CD4-positive, alpha-beta T cell treated with Interleukin-15 for 1 hour (primary cell): ENCODE measurements around the gene ZFR2.
A peak's percentile ranks its signal among the peaks of the same experiment; 100 is the strongest.

Source experiments
- DNase-seq: peaks from one replicate; pipeline ENCODE4 v3.0.0-alpha.2; 2020

The ZFR2 gene

DNA sequence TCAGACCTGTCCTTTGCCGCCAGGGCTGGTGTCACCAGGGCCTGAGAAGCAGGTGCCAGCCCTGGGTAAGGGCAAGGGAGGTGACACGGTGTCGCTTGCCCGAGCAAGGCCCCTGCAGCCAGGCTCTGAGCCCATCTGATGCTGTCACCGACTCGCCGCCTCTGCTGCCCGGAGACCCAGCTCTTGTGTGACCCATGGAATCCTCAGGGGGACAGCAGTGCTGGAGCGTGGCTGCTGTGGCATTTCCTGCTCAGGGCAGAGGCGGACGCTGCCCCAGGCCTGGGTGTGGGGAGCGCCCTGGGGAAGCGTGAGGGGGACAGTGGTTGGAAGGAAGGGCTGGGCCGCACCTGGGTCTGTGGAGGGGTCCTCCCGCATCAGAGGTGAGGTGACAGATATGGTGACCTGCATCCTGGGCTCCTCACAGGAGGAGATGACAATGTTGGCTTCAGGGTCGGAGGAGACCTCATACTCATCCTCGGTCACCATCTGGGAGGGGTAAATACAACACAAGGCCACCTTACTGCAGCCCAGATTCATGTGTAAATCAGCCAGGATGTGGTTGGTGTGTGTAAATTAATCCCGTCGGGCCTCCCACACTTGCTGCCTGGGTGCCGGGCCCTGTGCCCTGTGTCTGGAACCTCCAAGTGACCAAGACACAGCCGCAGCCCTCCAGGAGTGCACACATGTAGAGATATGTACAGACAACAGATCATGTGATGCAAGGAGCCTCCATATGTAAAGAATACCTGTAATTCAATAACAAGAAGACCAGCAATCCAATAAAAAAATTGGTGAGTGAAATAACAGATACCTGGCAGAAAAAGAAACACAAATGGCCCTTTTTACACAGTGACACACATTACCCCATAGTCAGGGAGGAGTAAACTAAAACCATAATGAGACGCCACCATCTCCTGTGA, 55.1 kb downstream of the ZFR2 start:
- DNase-seq, result no peak

- peak; percentile 36 for DNase-seq
Observed at GRCh38 chr19:3810708-3811355, 58.0 kb downstream of the ZFR2 start.

- DNase-seq, result peak; percentile 42
Observed at GRCh38 chr19:3809881-3810707, 58.7 kb downstream of the ZFR2 start.

GRCh38 chr19:3808420-3809143, 60.3 kb downstream of the ZFR2 start:
- DNase-seq, result no peak

DNA sequence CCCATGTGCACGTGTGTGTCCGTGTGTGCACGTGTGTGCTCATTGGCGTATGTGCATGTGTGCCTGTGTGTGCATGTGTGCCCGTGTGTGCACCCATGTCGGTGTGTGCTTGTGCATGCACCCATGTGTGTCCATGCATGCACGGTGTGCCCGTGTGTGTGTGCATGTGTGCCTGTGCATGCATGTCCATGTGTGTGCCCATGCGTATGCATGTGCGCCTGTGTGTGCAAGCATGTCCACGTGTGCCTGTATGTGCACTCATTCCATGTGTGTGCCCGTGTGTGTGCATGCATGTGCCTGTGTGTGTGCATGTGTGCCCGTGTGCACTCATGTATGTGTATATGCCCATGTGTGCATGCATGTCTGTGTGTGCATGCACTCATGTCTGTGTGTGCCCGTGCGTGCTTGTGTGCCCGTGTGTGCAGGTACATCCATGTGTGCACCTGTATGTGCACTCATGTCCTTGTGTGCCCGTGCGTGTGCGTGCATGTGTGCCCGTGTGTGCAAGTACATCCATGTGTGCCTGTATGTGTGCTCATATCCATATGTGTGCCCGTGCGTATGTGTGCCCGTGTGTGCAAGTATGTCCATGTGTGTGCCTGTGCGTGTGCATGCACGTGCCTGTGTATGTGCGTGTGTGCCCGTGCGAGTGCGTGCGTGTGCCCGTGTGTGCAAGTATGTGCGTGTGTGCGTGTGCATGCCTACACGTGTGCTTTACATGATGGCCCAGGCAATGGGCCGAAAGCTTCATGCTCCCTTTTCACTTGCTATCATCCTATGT, 61.1 kb downstream of the ZFR2 start:
- DNase-seq, result no peak

DNA sequence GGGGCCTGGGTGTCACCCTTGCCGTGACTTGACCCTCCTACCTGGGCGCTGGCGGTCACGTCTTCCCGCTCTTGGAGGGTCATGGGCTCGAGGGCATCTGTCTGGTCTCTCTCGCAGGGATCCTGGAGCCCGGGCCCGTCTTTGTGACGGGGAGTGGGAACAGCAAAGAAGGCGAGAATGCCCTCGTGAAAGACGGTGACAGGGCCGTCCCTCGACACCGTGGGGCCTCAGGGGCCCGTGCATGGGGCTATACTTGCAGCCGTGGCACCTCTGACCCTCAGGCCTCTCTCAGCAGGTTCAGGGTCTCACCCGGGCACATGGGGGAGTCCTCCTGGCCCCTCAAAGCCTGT, 61.7 kb downstream of the ZFR2 start:
- no peak for DNase-seq

DNA sequence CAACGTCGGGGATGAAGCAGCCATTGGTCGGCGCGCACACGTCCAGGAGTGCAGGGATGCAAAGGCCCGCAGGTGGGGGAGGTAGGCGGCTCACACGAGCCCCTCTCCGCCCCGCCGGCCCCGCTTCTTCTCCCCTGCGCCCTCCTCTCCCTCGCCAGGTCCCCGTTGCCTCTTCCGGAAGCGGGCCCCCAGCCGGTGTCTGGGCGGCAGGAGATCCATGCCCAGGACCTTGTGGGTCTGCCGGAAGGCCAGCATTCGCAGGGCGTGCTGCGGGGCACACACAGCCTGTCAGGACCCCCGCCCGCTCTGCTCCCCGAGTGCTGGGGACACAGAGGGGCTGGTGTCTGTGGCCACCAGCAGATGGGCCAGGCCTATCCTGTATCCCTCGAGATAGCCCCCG, 63.0 kb downstream of the ZFR2 start:
- DNase-seq, result no peak

DNA sequence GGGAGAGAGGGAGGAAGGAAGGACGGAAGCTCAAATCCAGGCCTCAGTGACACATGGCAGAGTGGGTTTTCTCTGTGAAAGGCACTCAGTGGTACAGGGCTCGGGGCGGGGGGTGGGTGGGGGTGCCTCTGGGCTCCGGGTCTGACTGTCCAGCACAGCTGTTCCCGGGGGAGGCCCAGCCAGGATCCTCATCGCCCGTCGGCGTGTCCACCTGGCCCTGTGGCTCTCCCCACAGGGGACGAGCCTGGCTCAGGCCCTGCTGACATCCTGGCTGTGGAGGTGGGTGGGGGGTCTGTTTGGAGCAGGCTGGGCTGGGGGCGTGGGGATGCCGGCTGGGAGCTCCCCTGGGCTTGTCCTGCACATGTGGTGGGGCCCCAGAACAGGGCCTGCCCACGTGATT, 64.4 kb downstream of the ZFR2 start:
- no peak for DNase-seq

GRCh38 chr19:3803986-3804385, 64.9 kb downstream of the ZFR2 start:
- DNase-seq, result no peak

DNA sequence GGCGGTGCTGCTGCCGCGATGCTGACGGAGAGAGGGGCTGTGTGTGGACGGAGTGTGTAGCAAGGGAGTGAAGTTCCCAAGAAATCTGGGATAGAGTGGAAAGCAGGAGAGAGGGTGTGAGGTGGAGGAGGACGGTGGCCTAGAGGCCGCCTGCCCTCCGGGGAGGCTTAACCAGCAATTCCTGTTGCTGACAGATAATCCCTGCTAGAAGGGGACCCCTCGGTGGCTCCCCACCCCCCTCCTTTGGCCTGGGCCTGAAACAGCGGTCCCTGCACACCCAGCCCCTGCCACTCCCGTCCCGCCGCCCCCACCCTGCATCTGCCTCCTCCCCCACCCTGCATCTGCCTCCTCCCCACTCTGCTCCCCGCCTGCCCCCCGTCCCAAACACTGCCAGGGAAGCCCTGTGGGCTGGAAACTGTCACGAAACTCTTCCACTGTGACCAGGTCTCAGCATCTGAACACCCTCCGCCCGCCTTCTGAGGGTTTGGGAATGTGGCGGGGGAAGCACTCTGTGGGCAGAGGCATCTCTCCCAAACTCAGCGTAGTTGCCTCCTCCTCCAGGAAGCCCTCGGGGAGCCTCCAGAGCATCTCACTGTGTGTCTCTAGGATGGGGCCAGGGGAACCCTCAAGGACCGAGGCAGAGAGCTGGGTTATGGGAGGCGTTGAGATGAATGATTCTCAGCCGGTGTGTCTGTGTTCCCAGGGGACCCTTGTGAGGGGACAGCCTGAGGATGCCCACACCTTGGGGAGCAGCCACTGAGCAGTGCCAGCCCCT, 65.5 kb downstream of the ZFR2 start:
- DNase-seq, result no peak

DNA sequence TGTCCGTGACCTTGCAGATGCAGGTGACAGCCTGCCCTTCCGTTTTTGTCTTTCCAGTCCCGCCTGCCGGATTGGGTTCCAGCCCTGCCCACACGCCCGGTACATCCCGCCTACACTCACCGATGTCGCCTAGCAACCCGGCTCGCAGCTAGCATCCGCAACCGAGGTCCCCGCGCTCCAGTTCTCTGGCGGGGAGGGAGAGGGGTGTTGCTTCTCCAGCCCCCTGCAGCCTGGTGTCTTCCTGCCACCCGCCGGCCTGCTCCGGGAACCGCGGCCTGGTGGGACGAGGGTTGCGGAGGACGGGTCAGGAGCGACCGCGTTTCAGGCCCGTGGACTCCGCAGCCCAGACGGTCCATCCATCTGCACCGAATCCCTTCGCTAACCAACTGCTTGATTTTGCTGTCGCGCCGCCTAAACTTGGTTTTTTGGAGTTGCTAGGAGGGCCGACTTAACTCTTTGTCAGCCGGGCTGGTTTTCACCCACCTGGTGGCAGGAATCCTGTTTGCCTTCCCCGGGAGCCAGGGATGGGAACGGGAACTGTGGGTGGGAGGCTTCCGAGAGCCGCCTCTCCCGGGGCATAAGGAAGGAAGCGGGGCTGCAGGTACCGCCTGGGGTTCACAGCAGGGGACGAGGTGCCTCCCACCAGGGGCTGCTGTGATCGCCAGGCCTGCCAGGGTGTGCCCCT, 67.3 kb downstream of the ZFR2 start:
- peak; percentile 69 for DNase-seq

DNA sequence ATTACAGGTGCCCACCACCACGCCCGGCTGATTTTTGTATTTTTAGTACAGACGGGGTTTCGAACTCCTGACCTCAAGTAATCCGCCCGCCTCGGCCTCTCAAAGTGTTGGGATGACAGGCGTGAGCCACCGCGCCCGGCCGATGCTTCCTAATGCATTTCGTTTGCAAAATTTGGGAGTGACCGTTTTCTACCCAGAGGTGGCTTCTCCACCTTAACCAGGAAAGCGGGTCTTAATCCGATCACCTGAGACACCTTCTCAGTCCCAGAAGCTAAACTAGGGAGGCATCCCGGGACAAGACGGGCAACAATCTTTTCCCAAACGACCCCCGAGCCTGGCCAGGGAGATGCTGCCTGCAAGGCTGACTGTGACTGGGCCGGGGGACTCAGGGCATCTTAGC, 67.8 kb downstream of the ZFR2 start:
- no peak for DNase-seq

- DNase-seq, result peak; percentile 38
Observed at GRCh38 chr19:3798137-3798536, 70.7 kb downstream of the ZFR2 start.

DNA sequence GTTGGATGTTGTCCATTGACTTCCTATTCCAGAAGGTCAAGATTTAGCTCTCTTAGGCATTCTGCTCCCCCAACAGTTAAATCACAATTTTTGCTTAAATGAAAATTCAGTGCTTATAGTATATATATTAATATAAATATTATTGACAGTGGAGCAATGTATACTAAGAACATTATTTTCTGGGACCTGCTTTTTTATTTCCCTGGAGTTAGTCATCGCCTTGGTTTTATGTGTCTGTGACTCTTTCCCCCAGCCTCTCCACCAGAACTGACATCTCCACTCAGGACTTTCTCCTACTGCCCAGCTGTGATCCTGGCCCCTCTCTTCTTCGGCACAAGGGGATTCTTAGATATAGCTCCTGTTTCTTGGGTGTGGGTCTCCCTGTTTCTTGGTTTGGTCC, 72.5 kb downstream of the ZFR2 start:
- DNase-seq, result no peak

DNA sequence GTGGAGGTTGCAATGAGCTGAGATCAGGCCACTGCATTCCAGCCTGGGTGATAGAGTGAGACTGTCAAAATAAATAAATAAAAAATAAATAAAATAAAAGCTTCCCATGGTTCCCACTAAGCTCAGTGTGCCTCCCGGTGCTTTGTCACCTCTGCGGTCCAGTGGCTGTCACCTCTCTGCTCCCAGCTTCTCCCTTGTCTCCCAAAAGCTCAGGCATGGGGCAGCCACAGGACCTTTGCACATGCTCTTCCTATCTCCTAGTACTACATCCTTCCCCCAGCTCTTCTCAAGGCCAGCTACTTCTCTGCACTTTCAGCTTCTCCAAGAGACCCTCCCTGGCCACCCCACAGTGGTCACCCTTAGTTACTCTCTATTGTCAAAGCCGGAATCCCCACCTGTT, 75.0 kb downstream of the ZFR2 start:
- DNase-seq, result no peak

GRCh38 chr19:3792114-3792513, 76.7 kb downstream of the ZFR2 start:
- no peak for DNase-seq

DNA sequence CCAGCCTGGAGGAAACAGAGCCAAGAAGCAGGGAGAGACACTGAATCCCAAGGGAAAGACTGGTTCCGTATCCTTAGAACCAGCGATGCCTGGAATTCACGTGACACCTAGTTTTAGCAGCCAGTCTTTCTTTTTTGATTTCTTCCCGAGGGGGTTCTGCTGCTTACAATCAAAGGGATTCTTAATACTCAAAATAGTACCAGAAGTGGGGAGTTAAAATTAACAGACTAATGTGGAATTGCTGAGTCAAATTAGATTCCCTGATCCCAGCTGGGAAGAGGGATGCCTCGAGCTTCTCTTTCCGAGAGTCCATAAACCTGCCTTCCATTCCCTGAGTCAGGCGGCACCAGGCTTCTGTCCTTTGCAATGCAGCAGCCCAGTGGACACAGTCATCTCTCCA, 77.9 kb downstream of the ZFR2 start:
- DNase-seq, result no peak

DNA sequence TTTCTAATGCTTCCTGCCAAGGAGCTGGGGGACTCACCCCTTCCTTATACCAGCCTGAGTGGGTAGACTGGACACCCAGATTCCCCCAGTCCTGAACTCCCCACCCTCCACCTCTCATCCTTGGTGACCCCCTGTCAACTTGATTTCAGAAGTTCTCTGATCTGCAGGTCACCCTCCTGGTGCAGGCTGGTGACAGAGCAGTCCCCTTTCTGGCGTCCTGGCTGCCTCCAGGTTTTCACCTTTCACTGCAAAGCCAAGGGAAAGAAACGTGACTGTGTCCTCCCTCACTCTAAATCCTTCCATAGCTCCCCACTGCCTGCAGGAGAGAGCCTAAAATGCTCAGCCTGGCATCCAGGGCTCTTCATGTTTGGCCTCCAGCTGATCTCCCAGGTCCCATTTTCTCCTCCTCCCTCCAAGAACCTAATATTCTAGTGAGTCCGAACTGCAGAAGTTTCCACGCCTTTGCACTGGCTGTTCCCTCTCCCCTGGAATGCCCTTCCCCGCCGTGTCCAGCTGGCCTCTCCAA, 78.6 kb downstream of the ZFR2 start:
- DNase-seq, result no peak

DNA sequence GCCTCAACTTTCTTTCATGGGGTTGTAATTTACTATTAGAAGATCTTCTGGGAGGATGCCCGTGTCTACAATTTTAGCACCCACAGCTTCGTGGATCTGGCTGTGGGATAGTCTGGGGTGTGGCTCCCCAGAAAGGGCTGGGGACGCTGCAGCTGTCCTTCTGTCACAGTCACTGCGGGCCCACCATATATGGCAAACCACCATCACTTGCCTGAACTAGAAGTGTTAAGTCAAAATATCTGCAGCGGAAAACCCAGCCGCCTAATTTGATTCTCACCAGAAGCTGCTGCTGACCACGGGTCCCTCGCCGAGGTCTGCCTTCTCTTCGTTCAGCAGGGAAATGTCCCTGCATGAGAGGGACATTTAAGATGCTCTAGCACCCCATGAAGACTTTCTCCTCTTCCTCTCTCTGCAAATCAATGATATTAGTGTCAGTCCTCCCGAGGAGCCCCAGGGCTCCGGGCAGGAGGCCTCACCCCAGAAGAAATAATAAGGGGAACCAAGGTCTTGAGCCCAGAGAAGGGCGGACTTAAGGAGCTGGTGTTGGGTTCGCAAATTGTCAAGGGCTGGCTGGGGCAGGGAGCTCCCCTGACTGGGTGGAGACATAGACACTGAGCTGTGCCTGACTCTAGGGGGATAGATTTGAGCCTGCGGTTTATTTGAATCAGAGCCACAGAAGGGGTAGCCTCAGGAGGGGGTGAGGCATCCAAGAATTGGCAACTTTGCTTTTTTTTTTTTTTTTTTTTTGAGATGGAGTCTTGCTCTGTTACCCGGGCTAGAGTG, 79.7 kb downstream of the ZFR2 start:
- DNase-seq, result peak; percentile 57
